ENCODE measurements around the gene RPUSD1. TPM values are rescaled to one million over a fixed set of nuclear protein-coding genes. Genes with fewer than 3 reads are reported as not detected.
"Not testable (repeated sequence)": the region's sequence is repeated elsewhere in the genome, so short reads cannot be mapped to it uniquely, and the experiment has no call there.

Gene RPUSD1
- total RNA-seq, 1 donor from 2014 or later, result 23.7 TPM

DNA sequence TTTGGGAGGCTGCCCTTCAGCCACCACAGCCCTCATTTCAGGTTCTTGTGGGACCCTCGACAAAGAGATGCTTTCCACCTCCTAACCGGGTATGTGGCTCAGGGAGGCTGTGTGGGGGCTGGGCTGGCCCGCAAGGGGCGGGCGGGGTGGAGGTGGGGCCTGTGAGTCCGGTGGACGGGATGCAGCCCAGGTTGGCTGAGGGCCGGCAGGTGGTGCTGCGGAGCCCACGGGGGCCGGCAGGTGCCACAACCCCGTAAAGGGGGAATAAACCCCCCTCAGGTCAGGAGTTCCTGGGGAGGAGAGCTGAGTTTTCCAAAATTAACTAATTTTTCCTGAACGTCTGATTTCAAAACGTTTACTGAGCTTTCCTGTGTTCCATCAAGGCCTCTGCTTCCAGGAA is 42.4 kb downstream of the RPUSD1 start:
- no peaks in the 10 kb centered on the region for H3K36me3 Mint-ChIP-seq
- no peaks in the 10 kb centered on the region for H3K9me3 Mint-ChIP-seq
- peaks cover 4% of the 10 kb centered on the region for H3K27me3 Mint-ChIP-seq
- no peaks in the 10 kb centered on the region for H3K4me1 Mint-ChIP-seq (ENCODE audit: unreplicated experiment)
- H3K27ac Mint-ChIP-seq, result no peak overlapping the region
- H3K4me3 Mint-ChIP-seq, result no peak overlapping the region
- DNase-seq (ENCODE audit: extremely low spot score, unreplicated experiment), result no peak
- peak; percentile 69 for TF ChIP-seq CTCF (conservative IDR thresholded peaks at IDR 0.05)

- peaks cover 6% of the 10 kb centered on the region for H3K4me1 Mint-ChIP-seq (ENCODE audit: unreplicated experiment)
- no peak for DNase-seq (ENCODE audit: extremely low spot score, unreplicated experiment)
- H3K27ac Mint-ChIP-seq, result no peak overlapping the region
- H3K36me3 Mint-ChIP-seq, result no peaks in the 10 kb centered on the region
- TF ChIP-seq CTCF (conservative IDR thresholded peaks at IDR 0.05), result peak; percentile 54
- no peaks in the 10 kb centered on the region for H3K27me3 Mint-ChIP-seq
- H3K4me3 Mint-ChIP-seq, result no peak overlapping the region
- H3K9me3 Mint-ChIP-seq, result no peaks in the 10 kb centered on the region
Measured at GRCh38 chr16:743794-744500, 44.2 kb downstream of the RPUSD1 start.

GRCh38 chr16:742894-743293 is 45.3 kb downstream of the RPUSD1 start:
- H3K27me3 Mint-ChIP-seq; H3K9me3 Mint-ChIP-seq; H3K27ac Mint-ChIP-seq; H3K4me3 Mint-ChIP-seq; DNase-seq (ENCODE audit: extremely low spot score, unreplicated experiment); H3K4me1 Mint-ChIP-seq (ENCODE audit: unreplicated experiment); H3K36me3 Mint-ChIP-seq: not testable (repeated sequence)

GRCh38 chr16:741986-742629 is 46.1 kb downstream of the RPUSD1 start:
- Mint-ChIP-seq H3K27me3 (no peaks in the 10 kb centered on the region), H3K9me3 (no peaks in the 10 kb centered on the region), H3K4me1 (ENCODE audit: unreplicated experiment) (peaks cover 7% of the 10 kb centered on the region), H3K27ac (no peak overlapping the region), H3K36me3 (no peaks in the 10 kb centered on the region), H3K4me3 (peak overlapping the region; percentile 89)
- DNase-seq (ENCODE audit: extremely low spot score, unreplicated experiment), result no peak
- TF ChIP-seq CTCF (conservative IDR thresholded peaks at IDR 0.05), result no peak

GRCh38 chr16:740764-741505 is 47.2 kb downstream of the RPUSD1 start, which contains the start of gene CIAO3:
Gene CIAO3 (minus strand): TSS chr16:740997. CDS start chr16:740985, 12 bp downstream.
- Mint-ChIP-seq H3K36me3 (no peaks in the 10 kb centered on the region), H3K4me3 (peak within 1 kb of the TSS; percentile 89), H3K9me3 (no peaks in the 10 kb centered on the region), H3K27me3 (no peaks in the 10 kb centered on the region), H3K27ac (no peak within 1 kb of the TSS), H3K4me1 (ENCODE audit: unreplicated experiment) (peaks cover 7% of the 10 kb centered on the region)
- peak; percentile 93 for TF ChIP-seq CTCF (conservative IDR thresholded peaks at IDR 0.05)
- DNase-seq (ENCODE audit: extremely low spot score, unreplicated experiment), result peak; percentile 97

- peaks cover 7% of the 10 kb centered on the region for H3K4me1 Mint-ChIP-seq (ENCODE audit: unreplicated experiment)
- no peak overlapping the region for H3K27ac Mint-ChIP-seq
- no peak for TF ChIP-seq CTCF (conservative IDR thresholded peaks at IDR 0.05)
- H3K9me3 Mint-ChIP-seq, result no peaks in the 10 kb centered on the region
- H3K27me3 Mint-ChIP-seq, result no peaks in the 10 kb centered on the region
- no peaks in the 10 kb centered on the region for H3K36me3 Mint-ChIP-seq
- peak overlapping the region; percentile 84 for H3K4me3 Mint-ChIP-seq
- no peak for DNase-seq (ENCODE audit: extremely low spot score, unreplicated experiment)
Measured at GRCh38 chr16:740459-740763, 47.8 kb downstream of the RPUSD1 start.

All from type B pancreatic cell (in vitro differentiated cells).